Astrocyte (in vitro differentiated cells and primary cell): Measurements from ENCODE around the gene HYDIN. TPM values are rescaled to one million over a fixed set of nuclear protein-coding genes. Genes with fewer than 3 reads are reported as not detected.

Source experiments
- DNase-seq: peaks from one replicate; pipeline ENCODE4 v3.0.0-alpha.2; 2010; ENCODE audit warnings: low read depth
- FAIRE-seq: peaks from 2 replicates; lab custom pipeline; 2011; peaks lifted over from hg19 to GRCh38; lab: Jason Lieb, UNC
- H2AFZ ChIP-seq: 2 replicates; pipeline ENCODE4 v1.6.0; 2012; ENCODE audit warnings: low read depth, low read length, inconsistent platforms
- H3K27ac ChIP-seq: 2 replicates; pipeline ENCODE4 v1.5.1; 2011; ENCODE audit warnings: low read depth, low read length, inconsistent platforms
- H3K27me3 ChIP-seq: 2 replicates; pipeline ENCODE4 v1.6.0; 2011; ENCODE audit warnings: low read length, inconsistent platforms; ENCODE audit not compliant: insufficient read depth
- H3K36me3 ChIP-seq: 2 replicates; pipeline ENCODE4 v1.5.1; 2011; ENCODE audit warnings: low read length, inconsistent platforms; ENCODE audit not compliant: insufficient read depth
- H3K4me1 ChIP-seq: 2 replicates; pipeline ENCODE4 v1.5.1; 2011; ENCODE audit warnings: low read length, inconsistent platforms; ENCODE audit not compliant: insufficient read depth
- H3K4me2 ChIP-seq: 2 replicates; pipeline ENCODE4 v1.6.0; 2012; ENCODE audit warnings: low read length, inconsistent platforms
- H3K4me3 ChIP-seq: 2 replicates; pipeline ENCODE4 v1.5.1; 2011; ENCODE audit warnings: low read depth, mild to moderate bottlenecking, low read length, inconsistent platforms; ENCODE audit not compliant: insufficient read depth
- H3K79me2 ChIP-seq: 2 replicates; pipeline ENCODE4 v1.6.0; 2012; ENCODE audit warnings: mild to moderate bottlenecking, low read length, inconsistent platforms; ENCODE audit not compliant: insufficient read depth
- H3K9ac ChIP-seq: 2 replicates; pipeline ENCODE4 v1.6.0; 2012; ENCODE audit warnings: mild to moderate bottlenecking, low read length, inconsistent platforms
- H3K9me3 ChIP-seq: 2 replicates; pipeline ENCODE4 v1.5.1; 2012; ENCODE audit warnings: low read depth, mild to moderate bottlenecking, low read length, inconsistent platforms; ENCODE audit not compliant: insufficient read depth
- H4K20me1 ChIP-seq: 2 replicates; pipeline ENCODE4 v1.6.0; 2012; ENCODE audit warnings: low read length, inconsistent platforms; ENCODE audit not compliant: insufficient read depth
- H3K27ac Mint-ChIP-seq: one replicate; pipeline ENCODE4 v1.8.0; 2021; ENCODE audit warnings: mild to moderate bottlenecking, mixed read lengths; ENCODE audit not compliant: unreplicated experiment
- H3K27me3 Mint-ChIP-seq: one replicate; pipeline ENCODE4 v1.8.0; 2021; ENCODE audit warnings: low read depth, mixed read lengths; ENCODE audit not compliant: unreplicated experiment
- H3K36me3 Mint-ChIP-seq: one replicate; pipeline ENCODE4 v1.8.0; 2021; ENCODE audit warnings: low read depth, mixed read lengths; ENCODE audit not compliant: unreplicated experiment
- H3K4me1 Mint-ChIP-seq: one replicate; pipeline ENCODE4 v1.8.0; 2021; ENCODE audit warnings: low read depth, mixed read lengths; ENCODE audit not compliant: unreplicated experiment
- H3K4me3 Mint-ChIP-seq: one replicate; pipeline ENCODE4 v1.8.0; 2021; ENCODE audit warnings: mild to moderate bottlenecking, moderate library complexity, mixed read lengths; ENCODE audit not compliant: unreplicated experiment
- H3K9me3 Mint-ChIP-seq: one replicate; pipeline ENCODE4 v1.8.0; 2021; ENCODE audit warnings: mild to moderate bottlenecking, mixed read lengths; ENCODE audit not compliant: unreplicated experiment
- CTCF ChIP-seq: IDR thresholded peaks from 2 replicates; pipeline ENCODE4 v1.5.1; 2011; ENCODE audit warnings: low read depth, mild to moderate bottlenecking, inconsistent platforms, low read length, moderate library complexity; ENCODE audit not compliant: insufficient read depth
- EZH2 ChIP-seq: IDR thresholded peaks from 2 replicates; pipeline ENCODE4 v1.6.1; 2012; ENCODE audit warnings: mild to moderate bottlenecking, low read length, inconsistent platforms; ENCODE audit not compliant: insufficient read depth
- total RNA-seq: library from RNA; stranded (reverse); gene quantifications from 2 replicates; pipeline ENCODE4 v1.2.1, GENCODE V29; 2021

The HYDIN gene
- total RNA-seq, 1 donor from 2014 or later, result 1.4 TPM

- Histone ChIP-seq H3K27me3 (no peaks in the 10 kb centered on the region), H3K4me3 (no peak overlapping the region), H3K4me1 (peaks cover 17% of the 10 kb centered on the region), H3K27ac (no peak overlapping the region), H3K79me2 (no peaks in the 10 kb centered on the region), H3K36me3 (peaks cover 2% of the 10 kb centered on the region), H3K9ac (no peak overlapping the region), H3K9me3 (no peaks in the 10 kb centered on the region), H2AFZ (no peak overlapping the region), H4K20me1 (peaks cover 8% of the 10 kb centered on the region), H3K4me2 (no peak overlapping the region)
- Mint-ChIP-seq H3K4me1 (peaks cover 17% of the 10 kb centered on the region), H3K4me3 (no peak overlapping the region), H3K36me3 (peaks cover 17% of the 10 kb centered on the region), H3K9me3 (no peaks in the 10 kb centered on the region), H3K27ac (no peak overlapping the region), H3K27me3 (no peaks in the 10 kb centered on the region)
- no peak for TF ChIP-seq CTCF
- no peak for TF ChIP-seq EZH2
- DNase-seq, result no peak
- no peak for FAIRE-seq
Observed at GRCh38 chr16:70766176-70766575, 464.3 kb downstream of the HYDIN start.

- peaks cover 20% of the 10 kb centered on the region for H3K4me1 Mint-ChIP-seq
- H3K27me3 Mint-ChIP-seq, result no peaks in the 10 kb centered on the region
- H2AFZ ChIP-seq, result no peak overlapping the region
- H3K36me3 ChIP-seq, result peaks cover 2% of the 10 kb centered on the region
- no peak overlapping the region for H3K9ac ChIP-seq
- peaks cover 4% of the 10 kb centered on the region for H4K20me1 ChIP-seq
- H3K36me3 Mint-ChIP-seq, result peaks cover 18% of the 10 kb centered on the region
- peaks cover 23% of the 10 kb centered on the region for H3K4me1 ChIP-seq
- H3K9me3 ChIP-seq, result no peaks in the 10 kb centered on the region
- H3K27me3 ChIP-seq, result no peaks in the 10 kb centered on the region
- no peaks in the 10 kb centered on the region for H3K9me3 Mint-ChIP-seq
- H3K4me3 Mint-ChIP-seq, result no peak overlapping the region
- DNase-seq (no peak), FAIRE-seq (no peak)
- no peak overlapping the region for H3K4me2 ChIP-seq
- H3K27ac Mint-ChIP-seq, result no peak overlapping the region
- H3K4me3 ChIP-seq, result no peak overlapping the region
- H3K27ac ChIP-seq, result no peak overlapping the region
- no peak for TF ChIP-seq EZH2
- TF ChIP-seq CTCF, result no peak
- H3K79me2 ChIP-seq, result no peaks in the 10 kb centered on the region
Observed at GRCh38 chr16:70765491-70765890, 465.0 kb downstream of the HYDIN start.

- Histone ChIP-seq H3K27ac (no peak overlapping the region), H2AFZ (no peak overlapping the region), H3K4me1 (peaks cover 32% of the 10 kb centered on the region), H3K36me3 (no peaks in the 10 kb centered on the region), H3K9ac (no peak overlapping the region), H3K27me3 (no peaks in the 10 kb centered on the region), H3K4me3 (no peak overlapping the region), H3K79me2 (no peaks in the 10 kb centered on the region), H3K4me2 (no peak overlapping the region), H4K20me1 (no peaks in the 10 kb centered on the region), H3K9me3 (no peaks in the 10 kb centered on the region)
- no peak for TF ChIP-seq EZH2
- TF ChIP-seq CTCF, result no peak
- DNase-seq (no peak), FAIRE-seq (no peak)
- Mint-ChIP-seq H3K27me3 (no peaks in the 10 kb centered on the region), H3K4me1 (peaks cover 29% of the 10 kb centered on the region), H3K27ac (no peak overlapping the region), H3K9me3 (no peaks in the 10 kb centered on the region), H3K4me3 (no peak overlapping the region), H3K36me3 (peaks cover 23% of the 10 kb centered on the region)
Observed at GRCh38 chr16:70764632-70765031, 465.9 kb downstream of the HYDIN start.
